Measurements from ENCODE around the gene IL18RAP.

IL18RAP gene

GRCh38 chr2:102481931-102482330 is 59.0 kb downstream of the IL18RAP start:
- no peak for DNase-seq (ENCODE audit: low read depth)
- H3K4me3 ChIP-seq (ENCODE audit: low read depth, low read length) = no peak overlapping the region
- TF ChIP-seq CTCF (conservative IDR thresholded peaks at IDR 0.05; ENCODE audit: low read depth, low read length) = no peak

- TF ChIP-seq CTCF (conservative IDR thresholded peaks at IDR 0.05; ENCODE audit: low read depth, low read length) = no peak
- no peak overlapping the region for H3K4me3 ChIP-seq (ENCODE audit: low read depth, low read length)
- no peak for DNase-seq (ENCODE audit: low read depth)
Measured at GRCh38 chr2:102483086-102483485, 60.1 kb downstream of the IL18RAP start.

GRCh38 chr2:102484310-102485061 is 61.5 kb downstream of the IL18RAP start:
- TF ChIP-seq CTCF (conservative IDR thresholded peaks at IDR 0.05; ENCODE audit: low read depth, low read length) = no peak
- no peak for DNase-seq (ENCODE audit: low read depth)
- H3K4me3 ChIP-seq (ENCODE audit: low read depth, low read length) = no peak overlapping the region

GRCh38 chr2:102485147-102485785 is 62.3 kb downstream of the IL18RAP start:
- TF ChIP-seq CTCF (conservative IDR thresholded peaks at IDR 0.05; ENCODE audit: low read depth, low read length) = no peak
- no peak overlapping the region for H3K4me3 ChIP-seq (ENCODE audit: low read depth, low read length)
- DNase-seq (ENCODE audit: low read depth) = peak; percentile 13

- H3K4me3 ChIP-seq (ENCODE audit: low read depth, low read length) = no peak overlapping the region
- no peak for TF ChIP-seq CTCF (conservative IDR thresholded peaks at IDR 0.05; ENCODE audit: low read depth, low read length)
- no peak for DNase-seq (ENCODE audit: low read depth)
Measured at GRCh38 chr2:102486941-102487702, 64.2 kb downstream of the IL18RAP start.

- DNase-seq (ENCODE audit: low read depth) = peak; percentile 66
- no peak for TF ChIP-seq CTCF (conservative IDR thresholded peaks at IDR 0.05; ENCODE audit: low read depth, low read length)
- H3K4me3 ChIP-seq (ENCODE audit: low read depth, low read length) = no peak overlapping the region
Measured at GRCh38 chr2:102487761-102488462, 65.0 kb downstream of the IL18RAP start.
